ENCODE data around the gene CEP57L1. TPM values are rescaled to one million over a fixed set of nuclear protein-coding genes. Genes with fewer than 3 reads are reported as not detected.
A peak's percentile ranks its signal among the peaks of the same experiment; 100 is the strongest.
"Not testable (repeated sequence)": the region's sequence is repeated elsewhere in the genome, so short reads cannot be mapped to it uniquely, and the experiment has no call there.

Gene CEP57L1
- total RNA-seq, 3 donors from 2014 or later, result 12.0 to 15.9 (median 14.1) TPM

GRCh38 chr6:109183109-109183650, 87.9 kb downstream of the CEP57L1 start:
- intact Hi-C loops (cut with DNase I, micrococcal nuclease), result loop anchor here in 1 of 2 donors (10.0 kb wide), 1 partner anchor 202 kb away; the partner anchor contains the start of gene CD164
- TF ChIP-seq CTCF (IDR thresholded peaks at IDR 0.05), result no peak
- Histone ChIP-seq H3K4me3 (no peak overlapping the region), H3K4me1 (ENCODE audit: low read depth) (no peaks in the 10 kb centered on the region), H3K9me3 (no peaks in the 10 kb centered on the region), H3K36me3 (ENCODE audit: low read depth) (no peaks in the 10 kb centered on the region)
- no peak for ATAC-seq
- DNase-seq, result no peak

GRCh38 chr6:109184638-109185037, 89.3 kb downstream of the CEP57L1 start:
- no peak for ATAC-seq
- no peak for TF ChIP-seq CTCF (IDR thresholded peaks at IDR 0.05)
- no peak overlapping the region for H3K4me3 ChIP-seq
- no peaks in the 10 kb centered on the region for H3K9me3 ChIP-seq
- DNase-seq, result no peak
- intact Hi-C loops (cut with DNase I, micrococcal nuclease), result loop anchor here in 1 of 2 donors (10.0 kb wide), 1 partner anchor 200 kb away; the partner anchor contains the start of gene CD164
- H3K36me3 ChIP-seq (ENCODE audit: low read depth), result no peaks in the 10 kb centered on the region
- no peaks in the 10 kb centered on the region for H3K4me1 ChIP-seq (ENCODE audit: low read depth)

GRCh38 chr6:109186012-109186411, 90.7 kb downstream of the CEP57L1 start:
- peaks cover 3% of the 10 kb centered on the region for H3K9me3 ChIP-seq
- ATAC-seq (no peak), DNase-seq (no peak)
- no peaks in the 10 kb centered on the region for H3K4me1 ChIP-seq (ENCODE audit: low read depth)
- TF ChIP-seq CTCF (IDR thresholded peaks at IDR 0.05), result no peak
- intact Hi-C loops (cut with DNase I, micrococcal nuclease), result loop anchor here in 1 of 2 donors (10.0 kb wide), 1 partner anchor 199 kb away; the partner anchor contains the start of gene CD164
- H3K36me3 ChIP-seq (ENCODE audit: low read depth), result no peaks in the 10 kb centered on the region
- H3K4me3 ChIP-seq, result no peak overlapping the region

- ATAC-seq (peak; percentile 93), DNase-seq (peak in 2 of 3 donors; percentile 76 to 82)
- peaks cover 11% of the 10 kb centered on the region for H3K9me3 ChIP-seq
- H3K4me1 ChIP-seq (ENCODE audit: low read depth), result no peaks in the 10 kb centered on the region
- TF ChIP-seq CTCF (IDR thresholded peaks at IDR 0.05), result peak; percentile 87
- no peak overlapping the region for H3K4me3 ChIP-seq
- no peaks in the 10 kb centered on the region for H3K36me3 ChIP-seq (ENCODE audit: low read depth)
- intact Hi-C loops (cut with DNase I, micrococcal nuclease), result loop anchor here (2.0 to 10.0 kb wide), 2 partner anchors 195 to 197 kb away; partner anchors contain the start of gene CD164 (in 2 of the 2)
Measured at GRCh38 chr6:109187399-109188114, 92.2 kb downstream of the CEP57L1 start.

GRCh38 chr6:109188115-109188411, 92.8 kb downstream of the CEP57L1 start:
- ATAC-seq, result no peak
- no peak overlapping the region for H3K4me3 ChIP-seq
- no peaks in the 10 kb centered on the region for H3K4me1 ChIP-seq (ENCODE audit: low read depth)
- intact Hi-C loops (cut with DNase I, micrococcal nuclease), result loop anchor here (2.0 to 10.0 kb wide), 2 partner anchors 195 to 197 kb away; partner anchors contain the start of gene CD164 (in 2 of the 2)
- H3K36me3 ChIP-seq (ENCODE audit: low read depth), result no peaks in the 10 kb centered on the region
- no peak for DNase-seq
- no peak for TF ChIP-seq CTCF (IDR thresholded peaks at IDR 0.05)
- peaks cover 11% of the 10 kb centered on the region for H3K9me3 ChIP-seq

GRCh38 chr6:109191368-109191767, 96.1 kb downstream of the CEP57L1 start:
- H3K36me3 ChIP-seq (ENCODE audit: low read depth); DNase-seq; intact Hi-C loops (cut with DNase I, micrococcal nuclease); ATAC-seq; H3K4me3 ChIP-seq: not testable (repeated sequence)
- H3K9me3 ChIP-seq, result peaks cover 11% of the 10 kb centered on the region
- peaks cover 11% of the 10 kb centered on the region for H3K4me1 ChIP-seq (ENCODE audit: low read depth)
